ENCODE data around the gene ZYX. TPM values are rescaled to one million over a fixed set of nuclear protein-coding genes. Genes with fewer than 3 reads are reported as not detected.

ZYX gene
- total RNA-seq, 1 experiment from 2014 or later = 237 TPM

GRCh38 chr7:143392875-143393266 lies 11.7 kb downstream of the ZYX start:
- no peaks in the 10 kb centered on the region for H4K20me1 ChIP-seq (ENCODE audit: control insufficient read depth, insufficient read depth, insufficient read length)
- no peaks in the 10 kb centered on the region for H3K79me1 ChIP-seq (ENCODE audit: insufficient read depth, low read depth, low read length, poor library complexity, severe bottlenecking)
- H3K9me3 ChIP-seq (ENCODE audit: control insufficient read depth, low read depth, low read length) = no peaks in the 10 kb centered on the region
- no peak overlapping the region for H3T11ph ChIP-seq (ENCODE audit: low read length)
- Mint-ChIP-seq H3K27me3 (ENCODE audit: low read depth) (peaks cover 2% of the 10 kb centered on the region), H3K4me1 (peaks cover under 1 to 5% of the 10 kb centered on the region in 2 experiments), H3K4me3 (no peak overlapping the region; a peak in 1 of 5 replicates), H3K36me3 (ENCODE audit: insufficient read depth in 1 of 3, low read depth in 3 of 3) (peaks cover 62 to 95% (median 87%) of the 10 kb centered on the region in 3 experiments), H3K27ac (no peak overlapping the region), H3K9me3 (no peaks in the 10 kb centered on the region)
- H4K91ac ChIP-seq (ENCODE audit: insufficient read length, low read depth, low read length) = no peak overlapping the region
- no peaks in the 10 kb centered on the region for H3K4me1 ChIP-seq (ENCODE audit: insufficient read depth, low read length)
- H2BK12ac ChIP-seq (ENCODE audit: insufficient read length, low read depth, low read length) = no peak overlapping the region
- no peak overlapping the region for H2AK5ac ChIP-seq (ENCODE audit: insufficient read length, low read length)
- H4K8ac ChIP-seq (replicated peaks; ENCODE audit: insufficient read length, low read depth, low read length) = no peak overlapping the region
- H3K79me2 ChIP-seq (ENCODE audit: insufficient read depth, low read length) = no peaks in the 10 kb centered on the region
- no peak overlapping the region for H3K18ac ChIP-seq (ENCODE audit: insufficient read length, low read depth, low read length)
- TF ChIP-seq CTCF (conservative IDR thresholded peaks at IDR 0.05) = no peak
- no peak overlapping the region for H3K56ac ChIP-seq (ENCODE audit: insufficient read length, low read depth, low read length)
- no peak for DNase-seq
- H3K23me2 ChIP-seq (ENCODE audit: insufficient read length, low read depth, low read length, poor library complexity, severe bottlenecking) = no peaks in the 10 kb centered on the region
- H3K14ac ChIP-seq (ENCODE audit: insufficient read depth, low read length) = no peak overlapping the region
- no peak overlapping the region for H3K27ac ChIP-seq (ENCODE audit: insufficient read length, low read depth, low read length)
- H2BK5ac ChIP-seq (ENCODE audit: insufficient read length, low read length) = no peak overlapping the region
- no peak overlapping the region for H4K5ac ChIP-seq (ENCODE audit: insufficient read length, low read depth, low read length)
- H2BK120ac ChIP-seq (ENCODE audit: low read depth, low read length, poor library complexity, severe bottlenecking) = no peak overlapping the region
- H3K4ac ChIP-seq (ENCODE audit: low read depth, low read length) = no peak overlapping the region
- H2BK20ac ChIP-seq (ENCODE audit: low read depth, low read length, poor library complexity, severe bottlenecking) = no peak overlapping the region
- no peak overlapping the region for H3K9ac ChIP-seq (ENCODE audit: extremely low read depth, insufficient read length, low read length)
- no peak overlapping the region for H2AFZ ChIP-seq (ENCODE audit: low read length)
- WGBS (ENCODE audit: extremely low coverage, insufficient read length, low lambda C conversion rate) = no CpG with 5 or more reads among the region's 6 CpGs
- H3K4me2 ChIP-seq (ENCODE audit: insufficient read depth, insufficient read length, low read length) = no peak overlapping the region
- H2BK15ac ChIP-seq (ENCODE audit: low read depth, low read length) = no peak overlapping the region
- no peak overlapping the region for H3K23ac ChIP-seq (ENCODE audit: insufficient read length, low read depth, low read length)
- no peaks in the 10 kb centered on the region for H3K27me3 ChIP-seq (ENCODE audit: insufficient read depth, low read length)
